SK-MEL-5 (cell line): Measurements from ENCODE around the gene DPP6. TPM values are rescaled to one million over a fixed set of nuclear protein-coding genes. Genes with fewer than 3 reads are reported as not detected.

Experiments used
- DNase-seq: peaks from one replicate; pipeline ENCODE4 v3.0.0-alpha.2; 2016; ENCODE audit warnings: low read depth, low spot score
- in situ Hi-C: cut with HindIII; loops from 2 replicates; pipeline ENCODE4 v1.10.0; 2016; ENCODE audit warnings: low sequenced_read_pairs, high pct_unique_total_duplicates, low pct_unique_long_range_greater_than_20kb
- total RNA-seq: library from RNA; depleted of rRNA; stranded (reverse); fragments of >200 nt; shearing (Covaris generic); gene quantifications from 2 replicates; pipeline ENCODE4 v1.2.3, GENCODE V29; 2014

The DPP6 gene
- total RNA-seq, 1 experiment from 2014 or later, result 0.87 TPM

DNA sequence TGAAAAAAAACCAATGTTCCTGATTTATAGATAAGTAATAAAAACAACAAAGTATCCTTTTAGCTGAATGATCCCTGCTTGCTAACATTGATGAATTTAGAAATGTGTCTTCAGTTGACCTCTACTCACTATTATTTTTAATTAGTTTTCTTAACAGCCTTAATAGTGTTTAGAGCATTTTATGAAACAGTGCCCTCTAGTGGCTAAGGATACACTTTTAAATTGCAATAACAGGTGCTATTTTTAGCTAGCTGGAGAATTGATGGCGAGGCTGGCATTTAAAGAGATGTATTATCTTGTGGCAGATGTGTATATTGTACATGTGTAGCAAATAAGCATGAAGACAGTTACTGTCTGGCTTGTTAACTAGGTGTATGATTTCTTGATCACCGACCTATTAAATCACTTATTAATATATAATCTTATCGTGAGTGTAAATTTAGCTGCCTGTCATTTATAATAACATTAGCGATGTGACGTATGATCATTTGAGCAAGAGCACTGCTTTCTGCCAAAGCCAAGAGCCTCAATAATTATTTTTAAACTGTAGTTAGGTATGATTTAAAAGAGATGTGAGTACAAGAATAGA is 451.9 kb downstream of the DPP6 start:
- in situ Hi-C loops, result no loop called here
- DNase-seq, result peak; percentile 72

DNA sequence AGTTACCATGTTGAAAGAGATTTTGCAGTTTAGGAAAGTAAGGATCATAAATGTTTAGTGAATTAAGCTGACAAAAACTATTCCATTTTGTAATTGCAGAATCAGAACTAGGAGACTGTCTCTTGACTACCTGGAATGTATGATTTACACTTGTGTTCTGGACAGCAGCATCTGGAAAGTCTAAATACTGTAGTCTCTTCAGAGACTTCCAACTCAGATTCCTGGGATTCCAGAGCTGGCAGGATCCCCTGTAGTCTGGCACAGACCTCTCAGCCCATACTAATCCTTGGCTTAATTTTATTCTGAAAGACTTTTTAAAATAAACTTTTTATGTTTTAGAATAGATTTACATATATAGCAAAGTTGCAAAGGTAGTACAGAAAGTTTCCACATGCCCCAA is 452.7 kb downstream of the DPP6 start:
- no peak for DNase-seq

DNA sequence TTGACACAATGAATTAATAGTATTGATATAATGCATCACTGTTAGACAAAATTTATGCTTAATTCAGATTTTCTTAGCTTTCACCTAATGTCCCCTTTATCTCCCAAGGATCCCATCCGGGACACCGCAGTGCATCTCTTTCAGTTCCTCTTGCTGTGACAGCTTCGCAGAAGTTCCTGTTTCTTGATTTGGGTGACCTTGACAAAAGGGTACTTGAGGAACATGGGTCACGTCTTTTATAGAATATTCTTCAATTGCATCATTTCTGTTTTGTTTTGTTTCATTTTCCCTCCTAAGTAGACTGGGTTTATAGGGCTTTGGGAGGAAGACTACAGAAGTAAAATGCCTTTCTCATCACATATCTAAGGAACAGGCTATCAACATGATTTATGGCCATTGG is 453.2 kb downstream of the DPP6 start:
- no peak for DNase-seq
- in situ Hi-C loops, result no loop called here

More for the DNA sequence above, 452.7 kb downstream of the DPP6 start:
- in situ Hi-C loops, result no loop called here

DNA sequence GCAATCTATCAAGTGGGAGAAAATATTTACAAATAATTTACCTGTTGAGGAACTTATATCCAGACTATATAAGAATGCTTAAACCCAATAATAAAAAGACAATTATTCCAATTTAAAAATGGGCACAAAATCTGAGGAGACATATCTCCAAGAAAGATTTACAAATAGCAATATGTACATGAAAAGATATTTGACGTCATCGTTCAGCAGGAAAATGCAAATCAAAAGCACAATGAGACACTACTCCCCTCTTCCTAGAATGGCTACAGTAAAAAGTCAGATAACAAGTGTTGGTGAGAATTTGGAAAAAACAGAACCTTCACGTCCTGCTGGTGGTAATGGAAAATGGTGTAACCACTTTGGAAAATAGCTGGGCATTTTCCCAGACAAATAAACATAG is 457.0 kb downstream of the DPP6 start:
- no peak for DNase-seq
- in situ Hi-C loops, result no loop called here

DNA sequence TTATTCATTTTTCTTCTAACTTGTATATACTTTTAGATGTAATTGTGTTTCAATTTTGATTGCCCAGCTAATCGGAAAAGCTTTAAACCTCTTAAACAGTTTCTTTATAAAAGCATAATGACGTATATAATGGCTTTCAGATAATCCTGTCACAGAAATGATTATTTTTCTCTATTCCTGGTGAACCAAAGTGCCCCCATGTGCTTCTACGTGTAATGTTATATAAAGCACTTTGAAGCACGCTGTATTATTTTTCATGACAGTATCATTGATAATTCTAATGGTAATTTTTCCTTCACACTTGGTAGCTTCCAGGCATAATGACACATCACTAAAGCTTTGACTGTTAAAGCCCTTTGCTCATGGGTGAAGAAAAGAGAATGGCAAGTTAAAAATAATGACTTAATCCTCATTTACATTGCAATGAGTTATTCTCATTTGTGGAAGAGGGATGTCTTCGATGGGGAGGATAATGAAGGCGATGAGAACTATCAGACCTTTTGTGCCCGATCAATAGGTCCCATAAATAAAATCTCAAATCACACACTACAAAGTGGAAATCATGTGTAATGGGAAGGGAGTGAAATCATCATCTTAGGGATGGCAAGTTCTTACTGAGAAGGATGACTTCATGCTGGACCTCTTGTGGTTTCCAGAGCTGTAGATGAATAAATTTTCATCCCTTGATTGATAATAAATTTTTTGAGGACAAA is 460.1 kb downstream of the DPP6 start:
- DNase-seq, result no peak
- in situ Hi-C loops, result no loop called here

DNA sequence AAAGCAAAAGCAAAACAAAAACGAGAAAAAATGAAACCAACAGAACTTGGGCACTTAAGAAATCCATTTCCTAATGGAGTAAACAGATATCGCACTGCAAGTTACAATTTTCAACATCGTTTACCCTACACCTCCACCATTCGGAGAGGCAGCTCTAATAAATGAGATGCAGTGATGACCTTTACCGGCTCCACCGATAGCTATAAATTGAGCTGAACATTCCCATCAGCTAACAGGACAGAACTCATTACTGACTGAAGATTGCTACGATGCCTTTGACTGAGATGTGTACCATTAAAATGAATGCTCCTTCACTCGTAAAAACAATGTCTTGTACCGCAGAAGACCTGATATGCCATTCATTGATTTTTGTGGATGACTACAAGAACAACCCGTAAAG is 465.6 kb downstream of the DPP6 start:
- in situ Hi-C loops, result no loop called here
- DNase-seq, result no peak

DNA sequence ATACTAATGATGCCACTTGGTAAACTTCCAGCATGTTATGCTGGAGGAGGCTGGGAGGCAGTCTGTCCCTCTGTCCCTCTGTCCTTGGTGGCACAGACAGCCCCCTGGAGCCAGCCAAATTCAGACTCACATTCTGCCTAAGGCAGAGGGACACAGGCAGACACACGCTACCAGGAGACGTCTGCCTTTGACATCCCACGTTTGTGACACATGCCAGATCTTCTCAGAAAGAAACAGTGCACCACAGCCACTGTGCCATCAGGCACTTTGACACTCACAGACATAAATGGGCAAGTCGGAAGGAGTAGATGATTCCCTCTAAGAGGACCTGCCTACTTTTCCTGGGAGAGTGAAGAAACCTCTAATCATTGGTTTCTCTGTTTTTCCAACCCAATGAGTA is 467.0 kb downstream of the DPP6 start:
- no peak for DNase-seq
- in situ Hi-C loops, result no loop called here

DNA sequence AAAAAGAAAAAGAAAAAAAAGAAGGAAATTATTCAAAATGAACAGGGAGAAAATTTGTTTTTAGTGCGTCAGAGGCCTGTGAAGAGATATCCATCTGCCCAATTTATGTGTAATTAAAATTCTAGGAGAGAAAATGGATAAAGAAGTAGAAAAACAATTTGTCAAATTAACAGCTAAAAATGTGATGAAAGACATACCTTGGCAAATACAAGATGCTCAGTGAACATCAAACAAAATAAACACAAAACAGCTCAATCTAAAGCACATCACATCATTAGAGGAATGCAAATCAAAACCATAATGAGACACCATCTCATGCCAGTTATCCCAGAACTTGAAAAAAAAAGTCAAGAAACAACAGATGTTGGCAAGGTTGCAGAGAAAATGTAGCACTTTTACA is 477.9 kb downstream of the DPP6 start:
- DNase-seq, result no peak
- in situ Hi-C loops, result no loop called here

DNA sequence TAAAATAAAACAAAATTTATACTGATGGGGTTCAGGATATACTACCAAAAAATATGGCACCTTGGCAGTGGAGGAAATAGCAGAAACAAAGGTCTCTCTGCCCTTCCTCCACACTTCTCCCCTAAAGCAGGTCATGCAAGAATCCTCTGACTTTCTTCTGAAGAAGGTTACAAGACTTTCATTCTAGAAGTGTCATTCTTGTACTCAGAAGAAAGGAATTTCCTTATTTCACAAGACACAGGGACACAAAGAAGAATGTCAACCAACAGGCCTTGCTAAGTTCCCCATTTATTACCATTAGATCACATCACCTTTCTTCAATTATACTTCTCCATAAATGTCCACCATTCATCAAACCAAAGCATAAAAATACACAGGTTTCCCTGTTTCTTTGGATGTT is 480.6 kb downstream of the DPP6 start:
- in situ Hi-C loops, result no loop called here
- DNase-seq, result no peak

DNA sequence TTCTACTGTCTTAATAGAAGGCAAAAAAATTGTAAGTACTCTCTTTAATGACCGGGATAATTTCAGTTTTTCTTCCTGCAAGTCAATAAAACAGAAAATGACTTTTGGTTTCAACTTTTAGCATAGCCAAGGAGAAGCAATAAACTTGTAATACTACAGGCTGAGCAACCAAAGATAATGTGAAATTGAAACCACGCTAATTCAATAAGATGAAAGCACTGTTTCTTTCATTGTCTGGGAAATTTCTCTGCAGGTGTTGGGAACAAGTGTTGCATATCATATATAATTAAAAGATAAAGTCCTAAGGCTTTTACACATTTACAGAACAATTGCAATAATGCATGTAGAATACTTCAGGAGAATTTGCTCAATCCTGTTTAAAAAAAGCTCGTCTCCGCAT is 488.4 kb downstream of the DPP6 start:
- no peak for DNase-seq
- in situ Hi-C loops, result no loop called here

DNA sequence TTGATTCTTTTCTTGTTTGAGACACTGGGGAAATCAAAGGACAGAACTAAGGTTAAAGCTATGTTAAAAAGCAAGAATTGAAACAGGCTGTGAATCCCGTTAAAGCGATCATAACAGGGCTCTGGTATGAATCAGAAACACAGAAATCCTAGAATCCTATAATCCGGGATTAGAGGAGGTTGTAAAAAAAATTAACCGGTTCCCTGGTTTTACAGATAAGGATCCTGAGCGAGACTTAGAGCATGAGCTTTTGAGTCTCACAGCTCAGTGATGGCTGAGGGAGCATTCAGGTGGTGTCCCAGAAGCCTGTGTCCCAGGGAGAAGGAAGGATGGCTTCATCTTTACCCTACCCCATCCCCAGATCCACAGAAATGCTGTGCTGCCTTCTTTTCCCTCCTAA is 489.4 kb downstream of the DPP6 start:
- no peak for DNase-seq
- in situ Hi-C loops, result no loop called here

DNA sequence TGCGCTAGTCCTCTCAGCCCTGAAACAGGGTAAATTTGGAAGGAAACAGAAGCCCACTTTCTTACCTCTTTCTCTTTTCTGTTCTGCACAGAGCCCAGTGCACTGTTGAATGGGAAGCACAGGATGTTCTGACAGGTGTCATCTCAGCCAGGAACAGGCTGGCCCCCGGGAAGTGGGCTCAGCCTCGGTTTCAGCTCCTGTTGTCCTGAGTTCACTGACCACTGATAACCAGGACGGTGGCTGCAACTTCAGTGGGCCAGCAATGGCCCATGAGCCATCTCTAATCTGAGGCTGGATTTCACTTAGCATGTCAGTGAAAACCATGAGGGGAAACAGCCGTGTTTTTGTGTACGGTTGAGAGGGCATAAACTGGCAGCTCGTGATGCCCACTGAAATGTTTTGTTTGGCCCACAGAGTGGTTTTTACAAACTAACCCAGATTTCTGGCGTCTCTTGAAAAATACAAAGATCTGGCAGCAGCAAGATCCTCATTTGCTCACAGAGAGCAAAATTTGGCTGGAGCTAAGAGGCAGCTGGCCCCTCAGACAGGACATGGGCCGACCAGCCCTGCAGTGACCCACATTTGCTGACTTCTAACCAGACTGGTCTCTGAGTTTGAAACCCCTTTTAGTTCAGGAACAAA is 494.9 kb downstream of the DPP6 start:
- no peak for DNase-seq
- in situ Hi-C loops, result no loop called here

DNA sequence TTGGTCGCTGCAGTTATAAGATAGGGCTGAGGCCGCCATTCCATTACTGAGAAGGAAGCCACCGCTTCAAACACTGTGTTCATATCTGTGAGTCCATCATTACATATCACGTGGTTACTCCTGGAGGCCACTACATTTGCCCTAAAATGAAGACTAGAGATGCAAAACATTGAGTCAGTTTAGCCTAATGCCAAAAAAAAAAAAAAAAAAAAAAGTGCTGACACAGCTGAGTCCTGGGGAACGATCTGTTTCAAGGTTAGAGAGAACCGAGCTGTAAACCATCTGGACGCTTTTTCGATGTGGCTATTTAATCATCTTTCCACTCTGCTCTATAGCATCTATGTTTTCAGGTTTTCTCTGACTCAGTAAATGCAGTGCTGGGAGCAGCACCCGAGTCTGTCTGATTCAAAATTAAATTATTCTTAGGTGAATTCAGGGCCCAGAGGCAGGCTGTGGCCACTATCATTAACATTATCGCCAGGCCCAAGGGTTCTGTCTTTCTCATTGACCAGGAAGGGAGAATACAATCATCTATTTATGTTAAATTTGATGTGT is 501.6 kb downstream of the DPP6 start:
- DNase-seq, result no peak
- in situ Hi-C loops, result no loop called here

DNA sequence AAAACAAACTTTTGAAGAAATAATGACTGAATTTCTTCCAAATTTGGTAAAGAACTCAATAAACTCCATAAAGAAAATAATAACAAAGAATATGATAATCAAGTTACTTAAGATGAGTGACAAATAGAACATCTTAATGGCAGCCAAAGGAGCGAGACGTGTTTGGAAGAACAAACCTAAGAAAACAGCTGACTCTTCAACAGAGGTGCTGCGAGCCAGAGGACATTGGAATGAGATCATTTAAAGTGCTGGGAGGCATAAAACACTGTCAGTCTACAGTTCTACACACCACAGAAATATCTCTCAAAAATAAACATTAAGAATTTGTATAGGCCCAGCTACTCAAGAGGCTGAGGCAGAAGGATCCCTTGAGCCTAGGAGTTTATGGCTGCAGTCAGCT is 507.3 kb downstream of the DPP6 start:
- in situ Hi-C loops, result no loop called here
- no peak for DNase-seq

DNA sequence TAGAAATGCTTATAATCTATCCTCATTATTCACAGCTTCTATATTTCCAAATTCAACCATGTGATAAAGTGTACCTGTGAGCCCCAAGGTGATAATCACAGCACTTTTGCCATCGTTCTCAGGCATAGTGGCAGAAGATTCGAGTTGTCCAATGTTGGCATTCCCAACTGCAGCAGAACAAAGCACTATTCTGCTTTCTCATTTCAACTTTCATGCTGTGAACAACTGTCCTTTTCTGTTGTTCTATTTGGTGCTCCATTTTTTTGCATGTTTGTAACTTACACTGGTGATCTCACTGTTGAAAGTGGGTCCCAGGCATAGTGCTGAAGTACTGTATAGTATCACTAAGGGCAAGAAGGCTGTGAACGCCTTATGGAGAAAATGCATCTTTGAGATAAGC is 512.5 kb downstream of the DPP6 start:
- no peak for DNase-seq
- in situ Hi-C loops, result no loop called here

DNA sequence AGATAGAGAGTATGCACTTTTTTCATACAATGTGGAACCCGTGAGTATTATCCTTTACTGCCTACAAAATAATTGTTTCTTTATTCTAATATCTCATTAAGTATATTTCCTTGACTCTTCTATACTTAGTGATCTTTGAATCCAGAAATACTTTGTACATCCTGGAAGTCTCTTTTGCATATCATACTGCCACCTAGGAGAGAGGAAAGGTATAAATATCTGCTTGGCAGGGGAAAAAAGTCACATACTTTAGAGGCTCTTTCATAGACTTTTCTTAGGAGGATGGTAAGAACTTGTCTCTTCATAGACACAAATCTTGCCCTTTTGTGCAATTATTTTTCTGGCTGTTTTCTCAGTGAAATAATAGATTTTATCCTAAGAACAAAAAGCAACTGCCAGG is 514.7 kb downstream of the DPP6 start:
- in situ Hi-C loops, result no loop called here
- DNase-seq, result peak; percentile 45

DNA sequence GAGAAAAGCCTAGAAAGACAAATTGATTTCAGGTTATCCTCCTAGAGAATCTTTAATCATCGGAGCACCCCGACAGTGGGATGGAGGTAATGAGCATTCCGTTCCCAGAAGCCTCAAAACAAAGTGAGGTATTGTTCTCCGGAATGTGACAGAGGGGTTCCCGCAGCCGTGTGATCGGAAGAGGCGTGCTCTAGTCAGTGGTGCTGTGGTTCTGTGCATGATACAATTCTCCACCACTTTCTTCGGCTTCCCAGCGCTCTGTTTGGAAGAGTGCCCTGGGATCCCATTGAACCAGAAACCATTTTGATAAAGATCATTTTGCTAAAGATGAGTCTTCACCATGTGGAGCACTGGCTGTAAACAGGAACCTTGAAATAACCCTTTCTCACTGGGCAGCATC is 516.1 kb downstream of the DPP6 start:
- in situ Hi-C loops, result no loop called here
- DNase-seq, result peak; percentile 82

DNA sequence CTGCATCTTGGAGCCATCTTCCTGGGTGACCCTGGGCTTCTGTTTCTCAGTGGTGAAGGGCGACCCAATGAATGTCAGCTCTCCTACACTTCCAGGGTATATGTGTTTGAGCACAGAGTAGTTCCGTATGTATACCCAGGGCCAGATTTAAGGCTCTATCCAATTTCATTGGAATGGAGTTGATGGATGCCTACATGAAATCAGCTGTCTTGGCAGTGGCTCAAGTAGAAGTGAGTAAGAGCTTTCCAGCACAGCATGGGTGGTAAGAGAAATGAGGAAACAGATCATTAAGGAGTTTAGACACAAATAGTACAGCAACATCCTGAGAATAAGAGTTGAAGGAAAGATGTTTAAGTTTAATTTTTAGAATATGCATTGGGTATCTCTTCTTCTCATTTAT is 517.7 kb downstream of the DPP6 start:
- in situ Hi-C loops, result no loop called here
- DNase-seq, result no peak

DNA sequence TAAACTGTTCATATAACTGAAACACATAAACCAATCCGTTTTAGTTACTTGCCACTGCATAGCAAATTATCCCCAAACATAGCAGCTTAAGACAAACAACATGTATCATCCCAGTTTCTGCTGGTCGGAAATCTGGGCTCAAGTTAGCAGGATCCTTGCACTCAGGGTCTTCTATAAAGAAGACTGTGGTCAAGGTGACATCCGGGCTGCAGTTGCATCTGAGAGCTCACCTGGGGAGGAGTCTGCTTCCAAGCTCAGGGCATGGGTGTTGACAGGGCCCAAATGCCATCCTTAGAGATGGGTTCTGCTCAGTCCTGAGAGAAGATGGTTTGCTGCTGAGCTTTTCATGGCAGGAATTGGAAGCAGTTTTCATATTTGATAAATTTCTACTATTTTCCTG is 519.6 kb downstream of the DPP6 start:
- no peak for DNase-seq
- in situ Hi-C loops, result no loop called here
